ENCODE measurements around the gene NMNAT2.

Gene NMNAT2

GRCh38 chr1:183293876-183294275 is 124.3 kb downstream of the NMNAT2 start:
- no peak overlapping the region for H3K9ac ChIP-seq (ENCODE audit: low read length)
- no peak for DNase-seq (ENCODE audit: low read depth)
- H3K9me3 ChIP-seq (ENCODE audit: control insufficient read depth, low read length) = no peaks in the 10 kb centered on the region

GRCh38 chr1:183293241-183293640 is 124.9 kb downstream of the NMNAT2 start:
- Histone ChIP-seq H3K36me3 (ENCODE audit: control insufficient read depth, insufficient read depth, low read length, severe bottlenecking) (no peaks in the 10 kb centered on the region), H3K27me3 (replicated peaks; ENCODE audit: control insufficient read depth, insufficient read depth, low read length) (no peaks in the 10 kb centered on the region), H3K4me3 (ENCODE audit: low read length) (no peak overlapping the region), H3K9ac (ENCODE audit: low read length) (no peak overlapping the region), H3K9me3 (ENCODE audit: control insufficient read depth, low read length) (no peaks in the 10 kb centered on the region), H3K4me1 (ENCODE audit: control insufficient read depth, insufficient read depth, low read length) (peaks cover 7% of the 10 kb centered on the region)
- DNase-seq (ENCODE audit: low read depth) = no peak

More at GRCh38 chr1:183293876-183294275, 124.3 kb downstream of the NMNAT2 start:
- no peaks in the 10 kb centered on the region for H3K27me3 ChIP-seq (replicated peaks; ENCODE audit: control insufficient read depth, insufficient read depth, low read length)
- H3K36me3 ChIP-seq (ENCODE audit: control insufficient read depth, insufficient read depth, low read length, severe bottlenecking) = no peaks in the 10 kb centered on the region
- no peak overlapping the region for H3K4me3 ChIP-seq (ENCODE audit: low read length)
- H3K4me1 ChIP-seq (ENCODE audit: control insufficient read depth, insufficient read depth, low read length) = peaks cover 7% of the 10 kb centered on the region

GRCh38 chr1:183291802-183292514 is 126.2 kb downstream of the NMNAT2 start:
- Histone ChIP-seq H3K4me3 (ENCODE audit: low read length) (no peak overlapping the region), H3K9ac (ENCODE audit: low read length) (peak overlapping the region; percentile 31), H3K4me1 (ENCODE audit: control insufficient read depth, insufficient read depth, low read length) (peaks cover 16% of the 10 kb centered on the region), H3K36me3 (ENCODE audit: control insufficient read depth, insufficient read depth, low read length, severe bottlenecking) (no peaks in the 10 kb centered on the region), H3K27me3 (replicated peaks; ENCODE audit: control insufficient read depth, insufficient read depth, low read length) (no peaks in the 10 kb centered on the region), H3K9me3 (ENCODE audit: control insufficient read depth, low read length) (no peaks in the 10 kb centered on the region)
- peak; percentile 38 for DNase-seq (ENCODE audit: low read depth)

GRCh38 chr1:183291216-183291762 is 126.9 kb downstream of the NMNAT2 start:
- no peak for DNase-seq (ENCODE audit: low read depth)
- H3K4me3 ChIP-seq (ENCODE audit: low read length) = no peak overlapping the region

GRCh38 chr1:183290628-183291027 is 127.6 kb downstream of the NMNAT2 start:
- Histone ChIP-seq H3K36me3 (ENCODE audit: control insufficient read depth, insufficient read depth, low read length, severe bottlenecking) (no peaks in the 10 kb centered on the region), H3K9me3 (ENCODE audit: control insufficient read depth, low read length) (no peaks in the 10 kb centered on the region), H3K4me1 (ENCODE audit: control insufficient read depth, insufficient read depth, low read length) (peaks cover 17% of the 10 kb centered on the region), H3K27me3 (replicated peaks; ENCODE audit: control insufficient read depth, insufficient read depth, low read length) (no peaks in the 10 kb centered on the region), H3K4me3 (ENCODE audit: low read length) (no peak overlapping the region), H3K9ac (ENCODE audit: low read length) (no peak overlapping the region)
- DNase-seq (ENCODE audit: low read depth) = no peak

More at GRCh38 chr1:183291216-183291762, 126.9 kb downstream of the NMNAT2 start:
- H3K36me3 ChIP-seq (ENCODE audit: control insufficient read depth, insufficient read depth, low read length, severe bottlenecking) = no peaks in the 10 kb centered on the region
- H3K9ac ChIP-seq (ENCODE audit: low read length) = peak overlapping the region; percentile 31
- no peaks in the 10 kb centered on the region for H3K27me3 ChIP-seq (replicated peaks; ENCODE audit: control insufficient read depth, insufficient read depth, low read length)
- H3K9me3 ChIP-seq (ENCODE audit: control insufficient read depth, low read length) = no peaks in the 10 kb centered on the region
- peaks cover 17% of the 10 kb centered on the region for H3K4me1 ChIP-seq (ENCODE audit: control insufficient read depth, insufficient read depth, low read length)

GRCh38 chr1:183289051-183289496 is 129.1 kb downstream of the NMNAT2 start:
- Histone ChIP-seq H3K9me3 (ENCODE audit: control insufficient read depth, low read length) (no peaks in the 10 kb centered on the region), H3K36me3 (ENCODE audit: control insufficient read depth, insufficient read depth, low read length, severe bottlenecking) (no peaks in the 10 kb centered on the region), H3K4me1 (ENCODE audit: control insufficient read depth, insufficient read depth, low read length) (peaks cover 17% of the 10 kb centered on the region), H3K27me3 (replicated peaks; ENCODE audit: control insufficient read depth, insufficient read depth, low read length) (no peaks in the 10 kb centered on the region), H3K9ac (ENCODE audit: low read length) (no peak overlapping the region), H3K4me3 (ENCODE audit: low read length) (no peak overlapping the region)
- no peak for DNase-seq (ENCODE audit: low read depth)

GRCh38 chr1:183288583-183288982 is 129.6 kb downstream of the NMNAT2 start:
- H3K36me3 ChIP-seq (ENCODE audit: control insufficient read depth, insufficient read depth, low read length, severe bottlenecking) = no peaks in the 10 kb centered on the region
- H3K9ac ChIP-seq (ENCODE audit: low read length) = no peak overlapping the region
- DNase-seq (ENCODE audit: low read depth) = no peak
- no peak overlapping the region for H3K4me3 ChIP-seq (ENCODE audit: low read length)
- H3K4me1 ChIP-seq (ENCODE audit: control insufficient read depth, insufficient read depth, low read length) = peaks cover 17% of the 10 kb centered on the region
- no peaks in the 10 kb centered on the region for H3K9me3 ChIP-seq (ENCODE audit: control insufficient read depth, low read length)
- H3K27me3 ChIP-seq (replicated peaks; ENCODE audit: control insufficient read depth, insufficient read depth, low read length) = no peaks in the 10 kb centered on the region

- no peaks in the 10 kb centered on the region for H3K9me3 ChIP-seq (ENCODE audit: control insufficient read depth, low read length)
- no peak for DNase-seq (ENCODE audit: low read depth)
- H3K9ac ChIP-seq (ENCODE audit: low read length) = no peak overlapping the region
- H3K27me3 ChIP-seq (replicated peaks; ENCODE audit: control insufficient read depth, insufficient read depth, low read length) = no peaks in the 10 kb centered on the region
- no peaks in the 10 kb centered on the region for H3K36me3 ChIP-seq (ENCODE audit: control insufficient read depth, insufficient read depth, low read length, severe bottlenecking)
- no peak overlapping the region for H3K4me3 ChIP-seq (ENCODE audit: low read length)
- H3K4me1 ChIP-seq (ENCODE audit: control insufficient read depth, insufficient read depth, low read length) = peaks cover 21% of the 10 kb centered on the region
These were observed 130.9 kb downstream of the NMNAT2 start for GRCh38 chr1:183287191-183287675.

- Histone ChIP-seq H3K36me3 (ENCODE audit: control insufficient read depth, insufficient read depth, low read length, severe bottlenecking) (no peaks in the 10 kb centered on the region), H3K9me3 (ENCODE audit: control insufficient read depth, low read length) (no peaks in the 10 kb centered on the region), H3K27me3 (replicated peaks; ENCODE audit: control insufficient read depth, insufficient read depth, low read length) (no peaks in the 10 kb centered on the region), H3K9ac (ENCODE audit: low read length) (no peak overlapping the region), H3K4me3 (ENCODE audit: low read length) (no peak overlapping the region), H3K4me1 (ENCODE audit: control insufficient read depth, insufficient read depth, low read length) (peaks cover 26% of the 10 kb centered on the region)
- no peak for DNase-seq (ENCODE audit: low read depth)
These were observed 132.4 kb downstream of the NMNAT2 start for GRCh38 chr1:183285746-183286145.

GRCh38 chr1:183285256-183285655 is 132.9 kb downstream of the NMNAT2 start:
- Histone ChIP-seq H3K9ac (ENCODE audit: low read length) (no peak overlapping the region), H3K4me1 (ENCODE audit: control insufficient read depth, insufficient read depth, low read length) (peaks cover 30% of the 10 kb centered on the region), H3K27me3 (replicated peaks; ENCODE audit: control insufficient read depth, insufficient read depth, low read length) (no peaks in the 10 kb centered on the region), H3K36me3 (ENCODE audit: control insufficient read depth, insufficient read depth, low read length, severe bottlenecking) (no peaks in the 10 kb centered on the region), H3K4me3 (ENCODE audit: low read length) (no peak overlapping the region), H3K9me3 (ENCODE audit: control insufficient read depth, low read length) (no peaks in the 10 kb centered on the region)
- no peak for DNase-seq (ENCODE audit: low read depth)

GRCh38 chr1:183284086-183284485 is 134.1 kb downstream of the NMNAT2 start:
- no peak overlapping the region for H3K9ac ChIP-seq (ENCODE audit: low read length)
- H3K27me3 ChIP-seq (replicated peaks; ENCODE audit: control insufficient read depth, insufficient read depth, low read length) = no peaks in the 10 kb centered on the region
- H3K36me3 ChIP-seq (ENCODE audit: control insufficient read depth, insufficient read depth, low read length, severe bottlenecking) = no peaks in the 10 kb centered on the region
- no peak overlapping the region for H3K4me3 ChIP-seq (ENCODE audit: low read length)
- H3K4me1 ChIP-seq (ENCODE audit: control insufficient read depth, insufficient read depth, low read length) = peaks cover 40% of the 10 kb centered on the region
- no peak for DNase-seq (ENCODE audit: low read depth)
- no peaks in the 10 kb centered on the region for H3K9me3 ChIP-seq (ENCODE audit: control insufficient read depth, low read length)

Measured in adipocyte (in vitro differentiated cells).